Measurements from ENCODE around the gene ISCU.
"Not testable (repeated sequence)": the region's sequence is repeated elsewhere in the genome, so short reads cannot be mapped to it uniquely, and the experiment has no call there.

Gene ISCU

GRCh38 chr12:108607981-108608600, 45.7 kb downstream of the ISCU start:
- no peak for DNase-seq

GRCh38 chr12:108608616-108609015, 46.2 kb downstream of the ISCU start:
- no peak for DNase-seq

- no peak for DNase-seq
Observed at GRCh38 chr12:108609537-108610335, 47.3 kb downstream of the ISCU start.

GRCh38 chr12:108610336-108610815, 48.0 kb downstream of the ISCU start:
- no peak for DNase-seq

GRCh38 chr12:108610856-108611605, 48.6 kb downstream of the ISCU start:
- no peak for DNase-seq

- peak; percentile 77 for DNase-seq
Observed at GRCh38 chr12:108611884-108612415, 49.6 kb downstream of the ISCU start.

GRCh38 chr12:108612788-108613282, 50.4 kb downstream of the ISCU start:
- no peak for DNase-seq

- no peak for DNase-seq
Observed at GRCh38 chr12:108613548-108613947, 51.2 kb downstream of the ISCU start.

- DNase-seq, result no peak
Observed at GRCh38 chr12:108614041-108614440, 51.6 kb downstream of the ISCU start.

DNA sequence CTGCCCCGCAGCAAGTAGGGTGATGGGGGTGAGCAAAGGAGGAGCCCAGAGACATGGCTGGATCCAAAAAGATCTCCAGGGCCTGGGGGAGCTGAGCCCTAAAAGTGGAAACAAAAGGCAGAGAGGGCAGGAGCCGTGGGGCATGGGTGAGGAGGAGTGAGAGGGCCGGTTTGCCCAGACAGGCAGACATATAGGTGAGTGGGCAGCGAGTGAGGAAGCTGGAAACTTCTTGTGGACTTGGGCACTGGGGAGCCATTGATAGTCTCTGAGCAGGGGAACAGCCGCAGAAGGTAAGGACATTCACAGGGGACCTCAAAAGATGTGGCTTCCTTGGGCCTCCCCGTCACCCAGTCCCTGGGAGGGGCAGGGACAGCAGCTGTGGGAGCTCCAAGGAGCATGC, 52.2 kb downstream of the ISCU start:
- no peak for DNase-seq

DNA sequence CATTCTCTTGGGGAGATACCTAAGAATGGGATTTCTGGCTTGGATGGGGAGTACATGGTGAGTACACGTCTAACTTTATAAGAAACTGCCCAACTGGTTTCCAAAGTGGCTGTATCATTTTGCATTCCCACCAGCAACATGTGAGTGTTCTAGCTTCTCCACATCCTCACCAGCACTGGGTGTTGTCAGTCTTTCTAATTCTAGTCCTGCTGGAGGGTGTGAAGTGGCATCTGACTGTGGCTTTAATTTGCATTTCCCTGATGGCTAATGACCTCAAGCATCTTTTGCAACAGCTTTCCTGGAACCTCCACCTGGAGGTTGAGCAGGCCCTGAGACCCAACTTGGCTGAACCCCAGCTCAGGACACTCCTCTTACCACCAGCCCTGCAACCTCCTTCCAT, 53.5 kb downstream of the ISCU start:
- DNase-seq, result no peak

- no peak for DNase-seq
Observed at GRCh38 chr12:108616359-108616758, 54.0 kb downstream of the ISCU start.

- DNase-seq, result no peak
Observed at GRCh38 chr12:108616941-108617858, 54.8 kb downstream of the ISCU start.

- DNase-seq, result peak; percentile 58
Observed at GRCh38 chr12:108618079-108618952, 55.9 kb downstream of the ISCU start.

DNA sequence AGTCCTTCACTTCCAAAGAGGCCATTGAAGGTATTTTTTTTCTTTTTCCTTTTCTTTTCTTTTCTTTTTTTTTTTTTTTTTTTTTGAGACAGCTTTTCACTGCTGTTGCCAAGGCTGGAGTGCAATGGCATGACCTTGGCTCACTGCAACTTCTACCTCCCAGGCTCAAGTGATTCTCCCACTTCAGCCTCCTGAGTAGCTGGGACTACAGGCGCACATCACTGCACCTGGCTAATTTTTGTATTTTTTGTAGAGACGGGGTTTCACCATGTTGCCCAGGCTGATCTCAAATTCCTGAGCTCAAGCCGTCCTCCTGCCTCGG, 56.5 kb downstream of the ISCU start:
- not testable (repeated sequence) for DNase-seq

Data from NCI-H226 (cell line).